Retina (tissue), 1 donor: ENCODE measurements around the gene LARP4B.

Experiments
- DNase-seq: peaks from one replicate; pipeline ENCODE4 v3.0.0-alpha.2; 2016

Gene LARP4B

DNA sequence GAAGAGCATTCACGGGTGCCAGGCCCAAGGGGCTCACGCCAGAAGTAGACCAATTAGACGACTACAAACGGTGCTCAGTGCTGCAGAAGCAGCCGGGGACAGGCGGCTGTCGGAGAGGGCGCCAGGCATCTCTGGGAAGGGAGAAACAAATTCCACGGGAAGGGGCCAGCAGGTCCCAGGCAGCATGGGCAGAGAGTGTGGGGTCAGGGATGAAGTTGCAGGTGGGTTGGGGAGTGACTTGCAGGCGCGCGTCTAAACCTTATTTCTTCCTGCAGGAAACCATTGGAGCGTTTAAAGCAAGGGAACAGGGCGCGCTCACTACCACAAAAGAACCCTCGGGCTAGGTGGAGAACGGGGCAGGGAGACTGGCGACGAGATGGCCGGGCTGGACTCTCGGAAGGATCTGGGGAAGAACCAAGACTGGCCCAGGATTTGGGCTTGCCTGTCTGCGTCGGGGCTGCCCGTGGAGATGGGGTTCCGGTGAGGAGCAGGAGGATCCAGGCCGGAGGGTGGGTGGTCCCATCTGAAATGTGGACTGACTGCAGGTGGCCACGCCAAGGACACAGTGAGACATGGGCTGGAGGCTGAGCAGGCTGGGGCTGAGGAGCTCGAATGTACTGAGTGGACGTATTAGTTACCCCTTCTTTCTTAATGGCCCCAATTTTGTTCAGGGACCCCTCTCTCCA, 125.7 kb downstream of the LARP4B start:
- no peak for DNase-seq

- DNase-seq = no peak
These were observed 126.5 kb downstream of the LARP4B start for GRCh38 chr10:804787-805619.

- peak; percentile 62 for DNase-seq
These were observed 127.2 kb downstream of the LARP4B start for GRCh38 chr10:804191-804781.

- no peak for DNase-seq
These were observed 128.3 kb downstream of the LARP4B start for GRCh38 chr10:803041-803741.

GRCh38 chr10:802506-802905, 129.0 kb downstream of the LARP4B start:
- no peak for DNase-seq

- DNase-seq = no peak
These were observed 134.3 kb downstream of the LARP4B start for GRCh38 chr10:797179-797578.

GRCh38 chr10:796233-796632, 135.3 kb downstream of the LARP4B start:
- no peak for DNase-seq

DNA sequence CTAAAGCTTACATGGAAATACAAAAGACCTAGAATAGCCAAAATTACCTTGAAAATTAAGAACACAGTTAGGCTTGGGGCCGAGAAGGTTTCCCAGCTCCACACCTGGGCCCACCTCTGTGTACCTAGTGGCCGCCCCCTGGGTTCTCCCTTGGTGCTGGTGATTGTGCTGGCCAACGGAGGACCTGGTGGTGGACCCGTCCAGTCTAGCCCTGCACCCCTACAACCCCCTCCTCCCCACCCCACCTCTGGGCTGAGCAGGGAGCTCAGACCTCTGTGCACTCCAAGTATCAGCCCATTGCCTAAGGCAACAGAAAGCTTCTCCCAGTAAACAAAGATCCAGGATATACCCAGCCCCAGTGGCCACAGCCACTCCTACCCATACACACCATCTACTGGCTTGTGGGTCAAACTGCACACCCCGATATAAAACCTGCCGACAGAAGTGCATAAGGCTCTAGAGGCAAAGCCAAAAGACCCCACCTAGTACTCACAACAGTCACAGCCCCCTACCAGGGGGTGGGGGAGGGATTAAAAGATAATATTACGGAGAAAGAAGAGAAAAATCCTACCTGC, 137.0 kb downstream of the LARP4B start:
- DNase-seq = no peak

DNA sequence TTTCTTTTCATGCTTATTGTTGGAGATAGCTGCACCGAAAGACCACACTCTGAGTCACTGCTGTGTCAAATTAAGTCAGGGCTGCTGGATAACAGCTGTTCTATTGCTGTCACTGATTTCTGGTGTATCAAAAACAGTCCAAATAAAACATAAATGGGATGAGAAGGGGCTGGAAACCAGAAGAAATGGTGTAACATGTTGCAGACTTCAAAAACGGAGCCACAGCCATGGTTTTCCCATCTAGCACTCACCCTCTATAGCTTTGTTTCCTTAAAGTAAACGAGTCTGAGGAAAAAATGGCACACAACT, 138.8 kb downstream of the LARP4B start:
- no peak for DNase-seq

DNA sequence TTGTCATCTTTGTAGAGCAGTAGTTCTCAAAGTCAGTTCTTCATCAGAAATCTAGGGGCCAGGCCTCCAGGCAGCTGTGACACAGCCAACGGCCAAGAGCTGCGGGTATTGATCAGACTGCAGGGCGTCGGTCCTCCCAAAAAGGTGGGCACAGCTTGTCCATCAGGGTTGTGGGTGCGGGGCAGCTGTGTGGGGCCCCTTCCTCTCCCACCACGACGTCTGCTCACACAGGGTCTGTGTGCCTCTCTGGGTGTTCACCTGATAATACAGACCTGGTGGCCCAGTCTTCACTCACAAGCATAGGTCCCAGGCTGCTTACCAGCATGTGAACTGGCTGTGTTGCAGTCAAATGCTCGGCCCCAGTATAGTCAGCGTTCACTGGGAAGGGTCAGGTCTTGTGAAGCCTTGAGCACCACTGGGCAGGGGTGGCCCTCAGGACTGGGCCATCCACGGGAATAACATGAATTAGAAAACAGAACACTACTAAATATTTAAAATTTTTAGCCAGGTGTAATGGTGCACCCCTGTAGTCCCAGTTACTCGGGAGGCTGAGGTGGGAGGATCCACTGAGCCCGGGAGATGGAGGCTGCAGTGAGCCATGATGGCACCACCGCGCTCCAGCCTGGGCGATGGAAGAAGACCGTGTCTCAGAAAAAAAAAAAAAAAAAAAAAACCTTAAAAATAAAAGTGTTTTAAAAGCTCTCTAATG, 139.3 kb downstream of the LARP4B start:
- no peak for DNase-seq

DNA sequence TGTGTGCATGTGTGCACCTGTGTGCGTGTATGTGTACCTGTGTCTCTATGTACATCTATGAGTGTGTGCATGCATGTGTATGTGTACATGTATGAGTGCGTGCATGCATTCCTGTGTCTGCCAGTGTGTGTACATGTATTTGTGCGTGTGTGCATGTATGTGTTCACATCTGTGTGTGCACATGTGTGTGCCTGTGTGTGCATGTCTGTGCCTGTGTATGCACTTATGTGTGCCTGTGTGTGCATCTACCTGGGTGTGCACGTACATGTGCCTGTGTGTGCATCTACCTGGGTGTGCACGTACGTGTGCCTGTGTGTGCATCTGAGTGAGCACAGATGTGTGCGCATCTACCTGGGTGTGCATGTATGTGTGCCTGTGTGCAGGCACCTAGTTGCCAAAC, 139.9 kb downstream of the LARP4B start:
- DNase-seq = no peak

DNA sequence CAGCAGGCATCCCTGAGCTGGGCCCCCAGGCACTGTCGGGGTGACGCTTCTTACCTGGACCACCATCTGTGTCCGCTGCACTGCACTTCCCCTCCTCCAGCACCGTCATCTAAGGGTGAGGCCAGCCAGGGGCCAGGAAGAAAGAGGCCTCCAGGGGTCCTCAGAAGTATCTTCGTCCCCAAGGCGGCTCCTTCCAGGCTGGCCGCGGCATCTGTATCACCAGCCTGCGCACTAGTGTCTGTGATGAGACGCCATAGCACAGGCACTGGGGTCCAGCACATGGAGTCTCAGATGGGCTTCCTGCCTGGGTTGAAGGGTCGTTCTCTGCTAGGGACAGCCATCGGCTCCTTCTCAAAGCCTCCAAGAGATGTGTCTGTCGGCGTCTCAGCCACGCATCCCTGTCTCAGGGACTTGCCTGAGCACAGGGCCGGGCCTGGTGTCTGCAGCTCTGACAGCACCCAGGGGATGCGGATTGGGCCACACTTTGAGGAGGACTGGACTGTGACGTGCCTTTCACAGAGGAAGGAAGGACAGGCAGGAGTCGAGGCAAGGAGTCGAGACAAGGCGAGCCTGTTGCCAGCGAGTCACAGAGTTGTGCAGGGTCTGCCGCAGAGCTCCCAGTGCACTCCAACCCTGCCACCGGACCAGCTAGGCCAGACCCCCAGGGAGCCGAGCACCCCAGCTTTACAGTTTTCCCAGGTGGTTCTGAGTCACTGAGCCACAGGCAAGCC, 140.5 kb downstream of the LARP4B start:
- no peak for DNase-seq

DNA sequence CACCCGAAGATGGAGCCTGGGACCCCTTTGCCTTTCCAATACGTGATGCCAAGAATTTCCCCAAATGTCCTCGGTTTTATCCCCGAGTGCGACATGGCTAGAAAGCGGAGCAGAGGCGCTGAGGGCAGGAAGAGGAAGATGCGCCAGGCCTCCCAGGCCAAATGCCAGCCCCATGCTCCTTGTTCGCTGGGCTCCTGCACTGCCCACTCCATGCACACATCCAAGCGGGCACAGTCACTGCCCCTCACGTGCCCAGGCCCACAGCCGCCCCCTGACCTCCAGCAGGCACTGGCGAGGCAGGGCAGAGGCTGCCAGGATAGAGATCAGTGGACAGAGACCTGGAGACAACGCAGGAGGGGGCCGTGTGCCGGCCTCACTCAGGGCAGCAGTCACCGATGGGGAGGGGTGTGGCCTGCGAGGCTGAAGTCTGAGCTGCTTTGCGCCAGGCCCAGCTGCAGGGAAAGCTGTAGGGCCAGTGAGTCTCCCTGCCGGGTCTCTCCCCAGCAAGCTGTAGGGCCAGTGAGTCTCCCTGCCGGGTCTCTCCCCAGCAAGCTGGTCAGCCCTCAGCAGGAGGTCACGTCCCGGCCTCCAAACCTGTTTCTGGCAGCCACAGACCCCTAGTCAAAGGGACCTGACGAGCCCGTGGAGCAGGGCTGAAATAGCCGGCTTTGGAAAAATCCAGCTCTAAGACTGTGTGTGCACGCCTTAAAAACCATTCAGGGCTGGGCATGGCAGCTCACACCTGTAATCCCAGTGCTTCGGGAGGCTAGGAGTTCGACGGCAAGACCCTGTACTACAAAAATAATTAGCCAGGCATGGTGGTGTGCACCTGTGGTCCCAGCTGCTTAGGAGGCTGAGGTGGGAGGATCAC, 141.4 kb downstream of the LARP4B start:
- no peak for DNase-seq

DNA sequence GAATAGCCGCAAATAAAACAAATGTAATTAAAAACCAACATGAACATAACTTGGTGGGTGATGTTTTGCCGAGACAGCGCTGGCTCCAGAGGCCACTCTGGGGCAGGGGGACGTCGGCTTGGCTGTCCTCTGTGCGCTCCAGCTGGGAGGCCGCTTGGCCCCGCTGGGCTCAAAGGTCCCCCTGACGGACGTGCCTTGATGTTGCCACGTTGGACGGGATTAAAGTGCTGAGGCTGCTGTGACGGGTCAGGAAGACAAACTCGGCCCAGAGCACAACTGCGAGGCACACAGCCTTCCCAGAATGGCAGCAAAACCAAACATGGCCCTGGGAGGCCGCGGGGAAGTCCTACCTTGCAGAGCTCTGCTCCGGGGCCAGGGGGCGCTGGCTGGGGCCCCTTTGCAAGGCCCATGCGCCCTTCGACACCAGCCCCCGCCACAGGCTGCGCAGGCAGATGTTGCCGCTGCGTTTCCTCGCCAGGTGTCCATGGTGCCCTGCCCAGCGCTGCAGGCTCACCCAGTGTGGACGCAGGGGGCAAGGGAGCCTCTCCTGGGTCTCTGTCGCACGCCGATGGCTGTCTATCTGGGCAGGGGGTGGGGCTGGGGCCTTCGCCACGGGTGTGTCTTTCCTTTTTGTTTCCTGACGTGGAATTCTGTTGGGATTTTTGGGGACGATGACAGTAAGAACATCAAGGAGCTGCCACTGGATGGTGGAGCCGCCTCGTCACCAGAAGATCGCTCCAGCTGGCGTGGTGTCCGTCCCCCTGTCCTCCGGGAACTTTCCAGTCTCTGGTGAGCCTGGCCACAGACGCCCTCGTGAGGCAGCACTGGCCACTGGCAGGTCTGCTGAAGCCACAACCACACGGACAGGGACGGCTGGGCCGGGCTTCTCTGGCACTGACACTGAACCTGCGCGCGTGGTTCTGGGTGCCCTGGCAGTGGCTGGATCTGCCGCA, 142.4 kb downstream of the LARP4B start:
- DNase-seq = peak; percentile 85

DNA sequence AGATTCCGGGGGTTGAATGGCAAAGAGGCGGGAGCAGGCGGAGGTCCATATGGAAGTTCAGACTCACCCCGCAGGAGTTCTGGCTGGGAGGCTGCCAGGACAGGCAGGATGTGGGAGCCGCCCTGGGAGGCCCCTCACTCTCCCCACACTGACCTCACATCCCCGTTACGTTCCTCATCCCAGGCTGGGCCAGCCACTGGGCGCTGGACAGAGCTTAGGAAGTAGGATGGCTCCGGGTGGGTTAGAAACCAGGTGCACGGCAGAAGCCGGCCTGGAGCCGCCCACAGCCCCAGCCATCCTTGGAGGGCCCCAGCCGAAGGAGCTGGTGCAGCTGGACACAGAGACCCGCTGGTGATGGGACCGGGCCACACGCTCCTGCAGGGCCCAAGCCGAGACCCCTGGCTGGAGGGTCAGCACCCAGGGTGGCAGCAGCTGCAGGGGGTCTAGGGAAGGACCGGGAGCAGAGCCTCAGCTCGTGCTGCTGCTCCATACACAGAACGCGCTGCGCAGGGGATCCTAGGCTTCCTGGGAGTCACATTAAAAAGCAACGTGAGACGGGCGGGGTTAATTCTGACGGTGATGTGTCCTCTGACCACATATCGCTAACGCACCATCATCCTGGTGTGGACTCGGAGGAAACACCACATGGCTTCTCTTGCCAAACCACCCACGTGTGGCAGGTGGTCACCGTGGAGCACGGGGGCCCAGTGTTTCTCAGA, 143.4 kb downstream of the LARP4B start:
- DNase-seq = no peak

- no peak for DNase-seq
These were observed 144.7 kb downstream of the LARP4B start for GRCh38 chr10:786633-787474.

- DNase-seq = no peak
These were observed 145.7 kb downstream of the LARP4B start for GRCh38 chr10:785861-786214.
